HFFc6 (cell line): Measurements from ENCODE around the gene STK32C. TPM values are rescaled to one million over a fixed set of nuclear protein-coding genes. Genes with fewer than 3 reads are reported as not detected.

Experiments
- DNase-seq: peaks from one replicate; pipeline ENCODE4 v3.0.0-alpha.2; 2018
- H3K27ac Mint-ChIP-seq: 2 replicates; pipeline ENCODE4 v1.8.0; 2020; ENCODE audit warnings: mild to moderate bottlenecking, mixed read lengths
- H3K27me3 Mint-ChIP-seq: 2 replicates; pipeline ENCODE4 v1.8.0; 2021; ENCODE audit warnings: mild to moderate bottlenecking, moderate library complexity, mixed read lengths; ENCODE audit not compliant: insufficient read depth
- H3K36me3 Mint-ChIP-seq: 2 replicates; pipeline ENCODE4 v1.8.0; 2021; ENCODE audit warnings: low read depth, mixed read lengths
- H3K4me1 Mint-ChIP-seq: 2 replicates; pipeline ENCODE4 v1.8.0; 2020; ENCODE audit warnings: low read depth, mixed read lengths
- H3K4me3 Mint-ChIP-seq: 2 replicates; pipeline ENCODE4 v1.8.0; 2020; ENCODE audit warnings: mild to moderate bottlenecking, moderate library complexity, mixed read lengths
- H3K9me3 Mint-ChIP-seq: 2 replicates; pipeline ENCODE4 v1.8.0; 2020; ENCODE audit warnings: mild to moderate bottlenecking, mixed read lengths
- total RNA-seq, 6 experiments: library from RNA; stranded (reverse); fragmentation: NEBNext Ultra II Directional; extraction: Animal tissue kit (Norgen Biotek cat#: 25700); gene quantifications; 2 replicates in 1 of 6; 3 replicates in 5 of 6; pipeline ENCODE4 v1.2.3, GENCODE V29; 2021
- TF ChIP-seq, protein P1 (sequence below): fragments of 200-600 bp; sonication (generic); IDR thresholded peaks from 2 replicates; pipeline ENCODE4 v1.5.0; 2021; ENCODE audit warnings: antibody characterized with exemption, mild to moderate bottlenecking

Gene STK32C
- total RNA-seq, 6 experiments from 2014 or later: 5.5 to 8.3 (median 7.2) TPM

DNA sequence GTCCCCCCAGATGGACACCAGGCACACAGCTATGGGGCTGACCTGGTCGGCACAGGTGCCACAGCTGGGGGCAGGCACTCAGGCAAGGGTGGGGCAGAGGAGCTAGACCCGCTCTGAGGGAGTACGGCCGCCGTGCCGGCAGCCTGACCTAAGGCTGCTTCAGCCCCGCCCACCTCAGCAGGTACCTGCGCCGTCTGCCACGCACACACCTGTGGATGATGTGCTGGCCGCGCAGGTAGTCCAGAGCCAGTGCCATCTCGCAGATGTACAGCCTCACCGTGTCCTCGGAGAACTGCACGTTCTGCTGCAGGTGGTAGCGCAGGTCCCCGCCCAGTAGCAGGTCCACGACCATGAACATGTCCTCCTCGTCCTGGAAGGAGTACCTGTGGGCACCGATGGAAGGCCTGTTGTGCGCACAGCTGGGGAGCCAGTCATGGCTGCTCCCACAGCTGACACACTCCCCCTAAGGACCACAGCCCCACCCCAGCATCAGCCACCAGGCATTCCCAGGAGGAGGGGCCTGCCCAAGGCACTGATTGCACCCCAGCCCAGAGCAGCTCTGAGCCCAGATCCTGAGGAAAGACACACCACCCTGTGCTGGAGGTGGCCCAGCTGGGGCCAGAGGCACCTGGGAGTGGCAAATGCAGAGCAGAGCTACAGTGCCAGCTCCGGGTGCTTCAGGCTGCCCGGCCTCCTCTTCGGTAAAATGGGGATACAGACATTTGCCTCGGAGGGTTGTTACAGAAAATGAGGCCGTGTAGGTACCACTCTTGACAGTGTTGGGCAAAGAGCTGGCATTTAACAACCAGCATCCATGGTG is 81.0 kb downstream of the STK32C start:
- peaks cover 7% of the 10 kb centered on the region for H3K27me3 Mint-ChIP-seq
- no peaks in the 10 kb centered on the region for H3K36me3 Mint-ChIP-seq
- H3K27ac Mint-ChIP-seq: no peak overlapping the region
- H3K4me3 Mint-ChIP-seq: no peak overlapping the region
- no peaks in the 10 kb centered on the region for H3K9me3 Mint-ChIP-seq
- DNase-seq: no peak
- no peaks in the 10 kb centered on the region for H3K4me1 Mint-ChIP-seq
- TF ChIP-seq, protein P1, sequence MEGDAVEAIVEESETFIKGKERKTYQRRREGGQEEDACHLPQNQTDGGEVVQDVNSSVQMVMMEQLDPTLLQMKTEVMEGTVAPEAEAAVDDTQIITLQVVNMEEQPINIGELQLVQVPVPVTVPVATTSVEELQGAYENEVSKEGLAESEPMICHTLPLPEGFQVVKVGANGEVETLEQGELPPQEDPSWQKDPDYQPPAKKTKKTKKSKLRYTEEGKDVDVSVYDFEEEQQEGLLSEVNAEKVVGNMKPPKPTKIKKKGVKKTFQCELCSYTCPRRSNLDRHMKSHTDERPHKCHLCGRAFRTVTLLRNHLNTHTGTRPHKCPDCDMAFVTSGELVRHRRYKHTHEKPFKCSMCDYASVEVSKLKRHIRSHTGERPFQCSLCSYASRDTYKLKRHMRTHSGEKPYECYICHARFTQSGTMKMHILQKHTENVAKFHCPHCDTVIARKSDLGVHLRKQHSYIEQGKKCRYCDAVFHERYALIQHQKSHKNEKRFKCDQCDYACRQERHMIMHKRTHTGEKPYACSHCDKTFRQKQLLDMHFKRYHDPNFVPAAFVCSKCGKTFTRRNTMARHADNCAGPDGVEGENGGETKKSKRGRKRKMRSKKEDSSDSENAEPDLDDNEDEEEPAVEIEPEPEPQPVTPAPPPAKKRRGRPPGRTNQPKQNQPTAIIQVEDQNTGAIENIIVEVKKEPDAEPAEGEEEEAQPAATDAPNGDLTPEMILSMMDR: no peak

DNA sequence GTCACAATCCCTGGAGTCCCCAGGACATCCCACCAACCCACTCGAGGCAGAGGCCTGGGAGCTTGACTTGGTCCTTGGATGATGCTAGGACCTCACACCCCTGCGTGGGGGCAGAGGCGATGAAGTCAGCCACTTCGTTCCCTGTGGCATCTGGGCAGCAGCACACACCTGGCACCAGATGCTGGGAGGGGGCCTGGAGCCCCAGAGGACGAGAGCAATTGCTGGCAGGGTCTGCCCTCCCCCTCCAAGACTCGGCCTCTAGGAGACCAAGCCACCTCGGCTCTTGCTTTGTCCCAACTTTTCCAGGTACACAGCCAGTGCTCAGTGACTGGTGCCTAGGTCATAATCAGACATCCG is 81.9 kb downstream of the STK32C start:
- H3K9me3 Mint-ChIP-seq: no peaks in the 10 kb centered on the region
- no peak for DNase-seq
- TF ChIP-seq, protein P1: no peak
- H3K36me3 Mint-ChIP-seq: no peaks in the 10 kb centered on the region
- no peaks in the 10 kb centered on the region for H3K4me1 Mint-ChIP-seq
- no peak overlapping the region for H3K4me3 Mint-ChIP-seq
- no peak overlapping the region for H3K27ac Mint-ChIP-seq
- peaks cover 5% of the 10 kb centered on the region; the same call in 1 of the 2 replicates for H3K27me3 Mint-ChIP-seq

DNA sequence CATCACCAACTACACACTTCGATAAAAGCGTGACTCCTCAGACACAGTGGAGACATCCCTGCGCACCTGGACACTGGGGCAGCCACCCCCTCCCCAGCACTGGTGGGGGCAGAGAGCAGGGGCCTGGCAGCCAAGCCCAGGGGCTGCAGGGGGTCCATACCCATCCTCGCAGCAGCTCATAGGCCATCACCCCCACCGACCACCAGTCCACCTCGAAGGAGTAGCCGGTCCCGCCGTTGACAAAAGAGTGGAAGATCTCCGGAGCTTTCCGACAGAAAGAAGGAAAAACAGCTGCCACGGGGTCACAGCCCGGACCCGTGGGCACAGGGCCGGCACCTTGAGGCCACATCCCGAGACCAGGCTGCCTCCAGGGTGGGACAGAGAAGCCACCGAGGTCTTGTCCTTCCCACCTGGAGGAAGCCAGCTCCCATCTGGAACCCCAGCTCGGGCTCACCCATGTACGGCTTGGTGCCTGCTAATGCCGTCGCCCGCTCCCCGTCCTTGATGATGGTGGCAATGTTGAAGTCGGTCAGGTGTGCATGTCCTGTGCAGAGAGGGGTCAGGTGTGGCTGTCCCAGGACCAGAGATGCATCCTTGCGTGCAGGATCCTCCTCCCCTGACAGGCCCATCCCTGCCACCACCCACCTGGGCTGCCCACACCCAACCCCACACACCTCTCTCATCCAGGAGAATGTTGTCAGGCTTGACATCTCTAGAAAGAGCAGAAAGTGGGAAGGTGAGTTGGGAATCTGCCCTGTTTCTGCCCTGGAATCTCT is 82.5 kb downstream of the STK32C start:
- Mint-ChIP-seq H3K4me1 (no peaks in the 10 kb centered on the region), H3K27me3 (peaks cover 5% of the 10 kb centered on the region; the same call in 1 of the 2 replicates), H3K36me3 (no peaks in the 10 kb centered on the region), H3K4me3 (no peak overlapping the region), H3K27ac (no peak overlapping the region), H3K9me3 (no peaks in the 10 kb centered on the region)
- DNase-seq: no peak
- TF ChIP-seq, protein P1: no peak

DNA sequence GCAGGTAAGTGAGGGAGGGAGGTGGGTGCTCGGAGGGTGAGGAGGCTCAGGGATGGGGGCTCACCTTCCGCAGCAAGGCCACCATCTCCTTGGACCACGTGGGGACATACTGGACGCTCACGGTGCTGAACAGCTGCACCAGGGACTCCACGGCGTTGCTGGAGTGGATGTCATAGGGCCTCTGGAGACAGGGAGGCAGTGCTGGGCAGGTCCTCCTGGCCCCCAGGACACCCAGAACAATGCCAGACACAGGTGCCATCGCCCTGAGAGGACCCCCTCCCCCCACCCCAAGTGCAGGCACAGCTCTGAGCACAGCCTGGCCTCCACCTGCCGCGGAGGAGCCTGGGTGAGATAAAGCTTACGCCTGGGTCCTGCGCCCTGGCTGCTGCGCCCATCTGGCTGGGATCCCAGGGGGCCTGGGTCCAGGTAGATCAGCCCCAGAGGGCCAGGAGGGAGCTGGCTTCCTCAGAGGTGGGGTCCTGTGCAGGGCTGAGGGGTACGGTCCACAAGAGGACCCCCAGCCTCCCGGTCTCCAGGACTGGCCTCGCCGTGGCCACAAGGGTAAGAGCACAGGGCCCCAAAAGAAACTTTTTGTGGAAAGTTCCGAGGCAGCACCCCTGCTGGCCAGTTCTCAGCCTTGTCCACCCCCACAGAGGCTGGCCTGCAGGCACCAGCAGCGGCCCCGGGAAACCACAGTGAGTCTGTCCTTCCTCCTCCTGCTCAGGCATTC is 83.2 kb downstream of the STK32C start:
- H3K27ac Mint-ChIP-seq: no peak overlapping the region
- TF ChIP-seq, protein P1: peak; percentile 33; the same call in 1 of the 2 replicates
- no peaks in the 10 kb centered on the region for H3K4me1 Mint-ChIP-seq
- H3K27me3 Mint-ChIP-seq: peaks cover 2% of the 10 kb centered on the region; the same call in 1 of the 2 replicates
- H3K36me3 Mint-ChIP-seq: no peaks in the 10 kb centered on the region
- H3K9me3 Mint-ChIP-seq: no peaks in the 10 kb centered on the region
- no peak overlapping the region for H3K4me3 Mint-ChIP-seq
- no peak for DNase-seq

- Mint-ChIP-seq H3K4me3 (no peak overlapping the region), H3K4me1 (no peaks in the 10 kb centered on the region), H3K9me3 (no peaks in the 10 kb centered on the region), H3K27me3 (peaks cover 2% of the 10 kb centered on the region; the same call in 1 of the 2 replicates), H3K27ac (0 out of 2 replicates have a peak overlapping the region, but pooled peaks have one; percentile 51), H3K36me3 (no peaks in the 10 kb centered on the region)
- TF ChIP-seq, protein P1: no peak
- no peak for DNase-seq
These were observed 84.0 kb downstream of the STK32C start for GRCh38 chr10:132223611-132224342.
